Effector memory CD4-positive, alpha-beta T cell (primary cell): ENCODE data around the gene SAT2.

Experiments used
- DNase-seq, 3 donors: peaks; one replicate each; pipeline ENCODE4 v3.0.0-alpha.2; 2020
- H3K27ac ChIP-seq: 2 replicates; pipeline ENCODE4 v1.7.0; 2013; ENCODE audit warnings: mild to moderate bottlenecking, low read length, moderate library complexity; ENCODE audit not compliant: insufficient read depth, poor library complexity, severe bottlenecking
- H3K27me3 ChIP-seq: replicated peaks from 2 replicates; pipeline ENCODE4 v1.7.0; 2013; ENCODE audit warnings: mild to moderate bottlenecking, low read length; ENCODE audit not compliant: insufficient read depth, control insufficient read depth, poor library complexity, severe bottlenecking
- H3K36me3 ChIP-seq: 2 replicates; pipeline ENCODE4 v1.7.0; 2013; ENCODE audit warnings: mild to moderate bottlenecking, low read length, moderate library complexity; ENCODE audit not compliant: control insufficient read depth, insufficient read depth
- H3K4me1 ChIP-seq: 2 replicates; pipeline ENCODE4 v1.7.0; 2013; ENCODE audit warnings: low read length, mild to moderate bottlenecking; ENCODE audit not compliant: control insufficient read depth, insufficient read depth, poor library complexity, severe bottlenecking
- H3K4me3 ChIP-seq: 2 replicates; pipeline ENCODE4 v1.7.0; 2013; ENCODE audit warnings: low read length, low read depth, mild to moderate bottlenecking; ENCODE audit not compliant: insufficient read depth, poor library complexity, severe bottlenecking
- H3K9me3 ChIP-seq: 2 replicates; pipeline ENCODE4 v1.7.0; 2013; ENCODE audit warnings: mild to moderate bottlenecking, low read length, moderate library complexity; ENCODE audit not compliant: control insufficient read depth

SAT2 gene

GRCh38 chr17:7583253-7584109 lies 44.1 kb downstream of the SAT2 start, which contains the start of gene MPDU1:
TSS of gene MPDU1 (plus strand) at chr17:7583852. CDS start at chr17:7583863, 11 bp downstream.
- no peaks in the 10 kb centered on the region for H3K9me3 ChIP-seq
- DNase-seq = peak; percentile 87 to 91 (median 89)
- peak within 1 kb of the TSS; percentile 97 for H3K27ac ChIP-seq
- H3K4me3 ChIP-seq = peak within 1 kb of the TSS; percentile 89
- no peaks in the 10 kb centered on the region for H3K27me3 ChIP-seq
- peaks cover 20% of the 10 kb centered on the region for H3K36me3 ChIP-seq
- peaks cover 24% of the 10 kb centered on the region for H3K4me1 ChIP-seq

DNA sequence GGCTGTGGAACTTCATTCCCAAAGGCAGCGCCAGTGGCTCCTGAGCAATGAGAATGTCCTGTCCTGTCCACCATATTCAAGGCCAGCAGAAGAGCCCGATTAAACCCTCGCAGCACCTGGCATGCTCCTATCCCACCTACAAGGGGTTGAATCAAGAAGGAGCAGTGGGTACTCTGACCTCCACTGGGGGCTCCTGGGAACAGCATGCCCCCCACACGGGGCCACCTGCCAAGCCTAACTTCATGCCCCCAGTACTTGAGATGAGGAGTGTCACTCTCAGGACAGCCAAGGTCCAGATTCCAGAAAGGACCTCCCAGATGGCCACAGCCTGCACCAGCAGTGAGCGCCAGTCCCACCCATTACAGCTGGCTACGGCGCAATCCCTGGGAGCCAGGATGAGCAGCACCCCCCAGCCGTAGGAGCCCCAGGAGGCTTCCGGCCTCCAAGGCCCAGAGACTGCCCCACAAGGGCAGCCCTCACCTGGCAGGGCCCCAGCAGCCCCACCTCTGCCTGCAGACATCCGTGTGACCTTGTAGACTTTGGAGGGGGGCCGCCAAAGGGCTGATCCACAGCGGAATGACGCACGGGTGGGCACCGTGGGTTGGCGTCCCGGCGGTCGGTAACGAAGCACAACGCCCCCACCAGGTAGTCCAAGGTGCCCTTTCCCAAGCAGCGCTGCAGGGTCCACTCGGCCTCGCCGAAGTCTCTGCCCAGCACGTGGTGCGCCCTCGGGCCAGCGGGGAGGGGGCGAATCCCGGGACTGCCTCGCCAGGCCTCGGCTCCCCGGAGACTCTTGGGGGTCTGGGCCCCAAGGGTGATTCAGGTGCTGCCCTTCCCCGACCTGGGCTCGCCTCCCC lies 45.0 kb downstream of the SAT2 start:
- peaks cover 24% of the 10 kb centered on the region for H3K4me1 ChIP-seq
- peak overlapping the region; percentile 89 for H3K4me3 ChIP-seq
- no peaks in the 10 kb centered on the region for H3K9me3 ChIP-seq
- H3K27me3 ChIP-seq = no peaks in the 10 kb centered on the region
- no peak overlapping the region for H3K27ac ChIP-seq
- H3K36me3 ChIP-seq = peaks cover 19% of the 10 kb centered on the region
- no peak for DNase-seq

- no peak overlapping the region for H3K27ac ChIP-seq
- H3K27me3 ChIP-seq = no peaks in the 10 kb centered on the region
- peaks cover 29% of the 10 kb centered on the region for H3K36me3 ChIP-seq
- DNase-seq = no peak
- no peaks in the 10 kb centered on the region for H3K9me3 ChIP-seq
- H3K4me3 ChIP-seq = no peak overlapping the region
- peaks cover 24% of the 10 kb centered on the region for H3K4me1 ChIP-seq
Measured at GRCh38 chr17:7580604-7581575, 46.7 kb downstream of the SAT2 start.

GRCh38 chr17:7579834-7580603 lies 47.6 kb downstream of the SAT2 start:
- peaks cover 38% of the 10 kb centered on the region for H3K36me3 ChIP-seq
- no peak overlapping the region for H3K4me3 ChIP-seq
- no peak for DNase-seq
- H3K27ac ChIP-seq = peak overlapping the region; percentile 43
- H3K4me1 ChIP-seq = peaks cover 29% of the 10 kb centered on the region
- no peaks in the 10 kb centered on the region for H3K27me3 ChIP-seq
- H3K9me3 ChIP-seq = no peaks in the 10 kb centered on the region

DNA sequence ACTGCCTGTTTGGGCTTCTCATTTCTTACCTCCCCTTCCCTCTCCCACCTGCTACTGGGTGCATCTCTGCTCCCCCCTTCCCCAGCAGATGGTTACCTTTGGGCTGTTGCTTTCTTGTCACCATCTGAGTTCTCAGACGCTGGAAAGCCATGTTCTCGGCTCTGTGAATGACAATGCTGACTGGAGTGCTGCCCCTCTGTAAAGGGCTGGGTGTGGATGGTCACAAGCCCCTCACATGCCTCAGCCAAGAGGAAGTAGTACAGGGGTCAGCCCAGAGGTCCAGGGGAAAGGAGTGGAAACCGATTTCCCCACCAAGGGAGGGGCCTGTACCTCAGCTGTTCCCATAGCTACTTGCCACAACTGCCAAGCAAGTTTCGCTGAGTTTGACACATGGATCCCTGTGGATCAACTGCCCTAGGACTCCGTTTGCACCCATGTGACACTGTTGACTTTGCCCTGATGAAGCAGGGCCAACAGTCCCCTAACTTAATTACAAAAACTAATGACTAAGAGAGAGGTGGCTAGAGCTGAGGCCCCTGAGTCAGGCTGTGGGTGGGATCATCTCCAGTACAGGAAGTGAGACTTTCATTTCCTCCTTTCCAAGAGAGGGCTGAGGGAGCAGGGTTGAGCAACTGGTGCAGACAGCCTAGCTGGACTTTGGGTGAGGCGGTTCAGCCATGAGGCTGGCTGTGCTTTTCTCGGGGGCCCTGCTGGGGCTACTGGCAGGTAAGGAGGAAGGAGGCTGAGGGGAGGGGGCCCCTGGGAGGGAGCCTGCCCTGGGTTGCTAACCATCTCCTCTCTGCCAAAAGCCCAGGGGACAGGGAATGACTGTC lies 48.4 kb downstream of the SAT2 start, which contains the start of gene CD68:
Gene CD68 (plus strand): TSS at position 638 of the 833 bp plus-strand sequence. CDS start 40 bp downstream, at position 678.
- H3K4me1 ChIP-seq = peaks cover 27% of the 10 kb centered on the region
- H3K36me3 ChIP-seq = peaks cover 46% of the 10 kb centered on the region
- H3K4me3 ChIP-seq = no peak within 1 kb of the TSS
- H3K27me3 ChIP-seq = no peaks in the 10 kb centered on the region
- peak; percentile 16 to 25 (median 19) for DNase-seq
- peak within 1 kb of the TSS; percentile 43 for H3K27ac ChIP-seq
- no peaks in the 10 kb centered on the region for H3K9me3 ChIP-seq

DNA sequence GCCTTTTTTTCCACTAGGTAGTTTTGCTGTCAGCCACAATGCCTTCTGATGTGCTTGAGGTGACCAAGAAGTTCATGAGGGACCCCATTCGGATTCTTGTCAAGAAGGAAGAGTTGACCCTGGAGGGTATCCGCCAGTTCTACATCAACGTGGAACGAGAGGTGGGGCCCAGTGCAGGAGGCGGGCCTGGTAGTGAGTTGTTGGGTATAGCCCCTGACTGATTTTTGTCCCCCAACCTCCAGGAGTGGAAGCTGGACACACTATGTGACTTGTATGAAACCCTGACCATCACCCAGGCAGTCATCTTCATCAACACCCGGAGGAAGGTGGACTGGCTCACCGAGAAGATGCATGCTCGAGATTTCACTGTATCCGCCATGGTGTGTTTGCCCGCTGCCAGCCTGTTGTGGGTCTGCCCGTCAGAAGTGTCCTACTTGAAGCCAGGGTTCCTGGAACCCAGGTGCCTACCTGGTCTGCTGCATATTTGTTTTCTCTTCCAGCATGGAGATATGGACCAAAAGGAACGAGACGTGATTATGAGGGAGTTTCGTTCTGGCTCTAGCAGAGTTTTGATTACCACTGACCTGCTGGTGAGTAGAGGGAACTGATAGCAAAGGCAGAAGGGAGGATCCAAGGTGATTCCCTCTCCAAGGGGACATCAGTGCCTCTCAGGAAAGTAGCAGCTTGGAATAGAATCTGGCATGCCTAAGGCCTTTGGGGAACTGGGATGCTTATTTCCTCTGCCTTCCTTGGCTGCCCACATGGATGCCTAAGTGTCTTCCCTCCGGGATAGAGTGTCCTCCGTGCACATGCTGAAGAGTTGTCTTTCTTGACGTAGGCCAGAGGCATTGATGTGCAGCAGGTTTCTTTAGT lies 50.1 kb downstream of the SAT2 start:
- DNase-seq = no peak
- Histone ChIP-seq H3K27me3 (no peaks in the 10 kb centered on the region), H3K27ac (no peak overlapping the region), H3K4me3 (no peak overlapping the region), H3K36me3 (peaks cover 51% of the 10 kb centered on the region), H3K4me1 (peaks cover 24% of the 10 kb centered on the region), H3K9me3 (no peaks in the 10 kb centered on the region)

GRCh38 chr17:7576432-7576937 lies 51.1 kb downstream of the SAT2 start:
- Histone ChIP-seq H3K36me3 (peaks cover 51% of the 10 kb centered on the region), H3K9me3 (no peaks in the 10 kb centered on the region), H3K27me3 (no peaks in the 10 kb centered on the region), H3K27ac (no peak overlapping the region), H3K4me3 (no peak overlapping the region), H3K4me1 (peaks cover 27% of the 10 kb centered on the region)
- DNase-seq = no peak
